Stimulated activated naive CD8-positive, alpha-beta T cell treated with anti-CD3 and anti-CD28 coated beads, Interleukin-15, amount 100 ng/mL, for 72 hours (primary cell): Measurements from ENCODE around the gene EFCAB9.

Experiments
- ATAC-seq: fragments of 150-1000 bp; cut with Tn5 transposase; 2 replicates; pipeline ENCODE4 v1.10.0; 2021; ENCODE audit warnings: mild to moderate bottlenecking, moderate library complexity
- DNase-seq, 2 donors: peaks; one replicate each; pipeline ENCODE4 v3.0.0; 2021 to 2022
- H3K27ac Mint-ChIP-seq, 2 donors: one replicate each; pipeline ENCODE4 v1.8.0; 2022; ENCODE audit warnings: mild to moderate bottlenecking in 2 of 2, mixed read lengths in 2 of 2, moderate library complexity in 2 of 2
- H3K27me3 Mint-ChIP-seq: one replicate; pipeline ENCODE4 v1.8.0; 2022; ENCODE audit warnings: mixed read lengths
- H3K4me1 Mint-ChIP-seq: one replicate; pipeline ENCODE4 v1.8.0; 2022; ENCODE audit warnings: mild to moderate bottlenecking, mixed read lengths
- H3K4me3 Mint-ChIP-seq, 2 donors: one replicate each; pipeline ENCODE4 v1.8.0; 2022; ENCODE audit warnings: mild to moderate bottlenecking in 2 of 2, mixed read lengths in 2 of 2, moderate library complexity in 1 of 2
- H3K9me3 Mint-ChIP-seq, 2 donors: one replicate each; pipeline ENCODE4 v1.8.0; 2022; ENCODE audit warnings: mixed read lengths in 2 of 2

Gene EFCAB9

DNA sequence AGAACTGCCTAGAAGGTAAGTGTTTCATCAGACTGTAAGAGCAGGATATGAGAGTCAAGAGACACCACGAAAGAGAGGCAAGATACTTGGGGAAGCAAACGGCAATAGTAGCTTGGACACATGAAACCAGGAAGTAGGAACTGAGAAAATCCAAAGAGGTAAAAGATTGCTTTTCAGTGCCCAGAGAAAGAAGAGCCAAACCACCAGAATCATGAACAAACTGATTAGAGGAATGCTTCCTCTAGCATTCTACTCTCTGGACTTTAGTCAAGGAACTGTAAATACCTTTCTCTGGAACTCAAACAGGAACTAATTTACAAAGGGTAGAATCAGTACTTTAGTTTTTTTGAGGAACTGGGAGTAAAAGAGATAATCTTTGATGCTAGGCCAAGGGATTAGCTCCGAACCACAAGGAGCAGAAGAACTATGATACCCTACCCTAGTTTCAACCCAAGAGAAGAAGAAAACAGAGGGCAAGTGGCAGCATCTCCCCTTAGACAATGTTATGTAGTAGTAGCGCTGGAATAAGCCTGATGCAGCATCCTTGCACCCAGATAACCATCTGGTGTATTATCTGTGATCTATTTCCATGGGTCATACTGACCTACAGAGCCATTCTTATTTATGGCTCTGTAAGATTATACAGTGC is 41.3 kb downstream of the EFCAB9 start:
- Mint-ChIP-seq H3K4me1 (peaks cover 56% of the 10 kb centered on the region), H3K9me3 (no peaks in the 10 kb centered on the region), H3K4me3 (peak overlapping the region in 1 of 2 donors; percentile 23)

DNA sequence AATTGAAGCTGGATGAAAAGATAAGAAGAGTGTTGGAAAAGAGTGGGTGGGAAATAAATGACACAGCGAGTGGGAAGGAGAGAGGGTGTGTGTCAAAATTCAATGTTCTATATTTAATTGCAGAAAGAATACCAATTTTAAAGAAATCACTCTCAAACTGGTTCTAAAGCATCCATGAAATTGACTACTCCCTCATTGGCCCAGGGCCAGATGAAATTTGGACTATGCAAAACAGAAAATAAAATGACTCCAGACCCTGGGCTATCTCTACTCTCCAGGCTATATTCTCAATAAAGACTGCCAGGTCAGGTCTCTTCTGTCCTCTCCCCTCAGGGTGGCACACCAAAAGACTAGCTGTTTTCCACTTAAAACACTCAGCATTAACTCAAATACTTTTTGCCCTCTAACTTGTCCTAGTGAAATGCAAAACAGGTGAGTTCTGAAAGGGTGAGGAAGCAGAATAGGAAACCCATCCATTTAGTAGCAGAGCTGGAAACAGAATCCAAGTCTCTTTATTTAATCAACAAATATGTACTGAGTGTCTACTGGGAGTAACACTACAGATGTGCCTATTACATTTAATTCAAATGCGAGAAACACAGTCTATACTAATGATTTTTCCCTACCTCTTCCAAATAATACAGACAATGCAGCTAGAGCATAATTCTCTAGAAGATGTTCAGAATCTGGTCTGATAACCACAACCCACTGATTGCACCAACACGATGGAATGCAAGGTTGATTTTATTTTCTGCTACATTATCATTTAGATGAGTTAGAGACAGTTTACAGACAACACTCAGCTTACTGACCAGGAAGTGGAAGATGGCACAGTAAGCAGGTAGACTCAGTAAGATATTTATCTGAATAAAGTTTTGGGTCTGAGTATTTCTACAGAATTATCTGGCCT is 42.1 kb downstream of the EFCAB9 start:
- H3K27ac Mint-ChIP-seq: peak overlapping the region in 1 of 2 donors; percentile 22
- H3K4me1 Mint-ChIP-seq: peaks cover 54% of the 10 kb centered on the region
- ATAC-seq: no peak
- H3K9me3 Mint-ChIP-seq: no peaks in the 10 kb centered on the region
- no peak overlapping the region for H3K4me3 Mint-ChIP-seq
- no peaks in the 10 kb centered on the region for H3K27me3 Mint-ChIP-seq
- no peak for DNase-seq

More for the DNA sequence above, 41.3 kb downstream of the EFCAB9 start:
- ATAC-seq: peak; percentile 63
- Mint-ChIP-seq H3K27ac (no peak overlapping the region), H3K27me3 (no peaks in the 10 kb centered on the region)
- DNase-seq: no peak

DNA sequence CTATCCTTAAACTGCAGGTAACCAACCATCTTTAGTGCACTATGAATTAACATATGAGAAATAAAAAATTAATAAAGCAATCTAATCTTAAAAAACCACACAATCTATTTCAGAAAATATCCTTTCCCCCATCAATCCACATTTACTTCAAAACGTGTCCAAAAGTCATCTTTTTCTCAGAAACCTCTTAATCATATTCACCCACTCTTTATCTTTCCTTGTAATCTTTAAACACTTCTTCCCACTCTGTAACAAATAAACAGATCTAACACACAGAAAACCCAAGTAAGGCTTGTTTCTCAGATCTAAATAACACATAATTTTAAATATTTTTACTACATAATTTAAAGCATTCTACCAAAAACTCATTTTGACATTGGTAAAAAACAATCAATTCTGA is 44.4 kb downstream of the EFCAB9 start:
- no peak for ATAC-seq
- no peak overlapping the region for H3K4me3 Mint-ChIP-seq
- no peaks in the 10 kb centered on the region for H3K27me3 Mint-ChIP-seq
- no peaks in the 10 kb centered on the region for H3K9me3 Mint-ChIP-seq
- no peak for DNase-seq
- H3K27ac Mint-ChIP-seq: no peak overlapping the region
- H3K4me1 Mint-ChIP-seq: peaks cover 58% of the 10 kb centered on the region

DNA sequence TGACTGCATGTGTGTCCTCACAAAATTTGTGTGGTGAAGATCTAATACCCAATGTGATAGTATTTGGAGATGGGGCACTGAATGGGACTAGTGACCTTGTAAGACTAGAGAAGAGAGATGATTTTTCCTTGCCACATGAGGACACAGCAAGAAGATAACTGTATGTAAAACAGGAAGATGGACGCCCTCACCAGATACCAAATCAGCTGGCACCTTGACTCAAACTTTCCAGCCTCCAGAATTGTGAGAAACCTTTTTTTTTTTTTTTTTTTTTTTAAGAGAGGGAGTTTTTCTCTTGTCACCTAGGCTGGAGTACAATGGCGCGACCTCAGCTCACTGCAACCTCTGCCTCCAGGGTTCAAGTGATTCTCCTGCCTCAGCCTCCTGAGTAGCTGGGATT is 49.3 kb downstream of the EFCAB9 start:
- no peak for ATAC-seq
- Mint-ChIP-seq H3K27ac (no peak overlapping the region), H3K9me3 (no peaks in the 10 kb centered on the region)

DNA sequence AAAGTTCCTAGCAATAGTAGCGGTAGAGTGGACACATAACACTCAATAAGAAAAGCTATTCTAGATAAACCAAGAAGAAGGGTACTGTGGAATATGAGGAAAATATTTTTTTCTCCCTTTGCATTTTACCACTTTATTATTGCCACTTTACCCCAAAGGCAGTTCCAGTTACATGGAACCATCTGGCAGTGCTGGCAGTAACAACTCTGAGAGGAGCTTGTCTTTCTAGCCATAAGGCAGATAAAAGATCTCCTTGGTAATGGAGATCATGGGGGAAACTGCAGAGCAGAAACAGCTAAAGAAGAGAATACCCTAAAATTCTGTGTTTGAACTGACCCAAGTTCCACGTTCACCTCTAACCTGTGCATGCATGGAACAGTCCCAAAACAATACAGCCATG is 51.1 kb downstream of the EFCAB9 start:
- ATAC-seq (no peak), DNase-seq (no peak)
- H3K27me3 Mint-ChIP-seq: no peaks in the 10 kb centered on the region
- H3K27ac Mint-ChIP-seq: no peak overlapping the region
- H3K4me3 Mint-ChIP-seq: no peak overlapping the region
- peaks cover 3 to 8% of the 10 kb centered on the region in 2 donors for H3K9me3 Mint-ChIP-seq
- peaks cover 20% of the 10 kb centered on the region for H3K4me1 Mint-ChIP-seq

More for the DNA sequence above, 49.3 kb downstream of the EFCAB9 start:
- no peak for DNase-seq
- H3K27me3 Mint-ChIP-seq: no peaks in the 10 kb centered on the region
- no peak overlapping the region for H3K4me3 Mint-ChIP-seq
- peaks cover 38% of the 10 kb centered on the region for H3K4me1 Mint-ChIP-seq

DNA sequence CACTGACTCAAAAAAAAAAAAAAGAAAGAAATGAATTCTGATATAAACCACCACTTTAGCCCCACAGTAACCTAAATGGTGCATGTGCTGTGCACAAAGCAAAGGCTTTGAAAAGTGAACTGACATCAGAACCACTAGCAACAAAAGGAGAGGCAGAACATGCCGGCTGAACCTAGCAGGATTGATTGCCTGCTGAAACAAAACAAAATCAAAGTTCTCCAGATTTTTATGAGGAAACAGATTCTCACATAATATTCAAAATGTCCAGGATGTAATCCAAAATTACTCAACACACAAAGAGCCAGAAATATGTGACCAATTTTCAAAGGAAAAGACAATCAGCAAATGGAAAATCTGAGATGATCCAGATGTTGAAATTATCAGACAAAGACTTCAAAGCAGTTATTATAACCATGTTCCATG is 51.7 kb downstream of the EFCAB9 start:
- H3K27me3 Mint-ChIP-seq: no peaks in the 10 kb centered on the region
- H3K4me1 Mint-ChIP-seq: peaks cover 20% of the 10 kb centered on the region
- H3K9me3 Mint-ChIP-seq: peaks cover 3 to 8% of the 10 kb centered on the region in 2 donors

DNA sequence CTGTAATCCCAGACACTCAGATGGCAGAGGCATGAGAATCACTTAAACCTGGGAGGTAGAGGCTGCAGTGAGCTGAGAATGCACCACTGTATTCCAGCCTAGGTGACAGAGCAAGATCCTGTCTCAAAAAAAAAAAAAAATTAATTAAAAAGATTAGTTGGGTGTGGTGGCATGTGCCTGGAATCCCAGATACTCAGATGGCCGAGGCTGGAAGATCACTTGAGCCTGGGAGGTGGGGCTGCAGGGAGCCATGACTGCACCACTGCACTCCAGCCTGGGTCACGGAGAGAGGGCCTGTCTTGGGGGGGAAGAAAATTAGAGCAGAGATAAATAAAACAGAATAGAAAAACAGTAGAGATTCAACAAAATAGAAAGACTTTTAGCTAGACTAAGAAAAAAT is 54.7 kb downstream of the EFCAB9 start:
- ATAC-seq: no peak
- DNase-seq: no peak
- Mint-ChIP-seq H3K9me3 (peaks cover 12 to 18% of the 10 kb centered on the region in 2 donors), H3K27me3 (no peaks in the 10 kb centered on the region), H3K4me1 (peaks cover 12% of the 10 kb centered on the region), H3K27ac (no peak overlapping the region), H3K4me3 (no peak overlapping the region)

More for the DNA sequence above, 51.7 kb downstream of the EFCAB9 start:
- Mint-ChIP-seq H3K4me3 (no peak overlapping the region), H3K27ac (no peak overlapping the region)
- DNase-seq (no peak), ATAC-seq (no peak)

DNA sequence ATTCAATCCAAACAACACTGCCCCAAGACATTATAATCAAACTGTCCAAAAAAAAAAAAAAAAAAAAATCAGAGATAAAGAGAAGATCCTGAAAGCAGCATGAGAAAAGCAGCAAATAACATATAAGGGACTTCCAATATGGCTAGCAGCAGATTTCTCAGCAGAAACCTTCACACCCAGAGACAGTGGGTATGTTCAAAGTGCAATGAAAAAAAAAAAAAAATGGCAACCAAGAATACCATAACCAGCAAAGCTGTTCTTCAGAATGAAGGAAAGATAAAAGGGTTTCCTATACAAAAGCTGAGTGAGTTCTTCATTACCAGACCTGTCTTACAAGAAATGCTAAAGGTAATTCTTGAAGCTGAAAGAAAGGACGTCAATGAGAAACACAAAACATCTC is 57.4 kb downstream of the EFCAB9 start:
- ATAC-seq: no peak
- Mint-ChIP-seq H3K4me1 (peaks cover 5% of the 10 kb centered on the region), H3K27me3 (no peaks in the 10 kb centered on the region), H3K9me3 (peaks cover 12 to 28% of the 10 kb centered on the region in 2 donors), H3K27ac (no peak overlapping the region), H3K4me3 (no peak overlapping the region)
- DNase-seq: no peak

DNA sequence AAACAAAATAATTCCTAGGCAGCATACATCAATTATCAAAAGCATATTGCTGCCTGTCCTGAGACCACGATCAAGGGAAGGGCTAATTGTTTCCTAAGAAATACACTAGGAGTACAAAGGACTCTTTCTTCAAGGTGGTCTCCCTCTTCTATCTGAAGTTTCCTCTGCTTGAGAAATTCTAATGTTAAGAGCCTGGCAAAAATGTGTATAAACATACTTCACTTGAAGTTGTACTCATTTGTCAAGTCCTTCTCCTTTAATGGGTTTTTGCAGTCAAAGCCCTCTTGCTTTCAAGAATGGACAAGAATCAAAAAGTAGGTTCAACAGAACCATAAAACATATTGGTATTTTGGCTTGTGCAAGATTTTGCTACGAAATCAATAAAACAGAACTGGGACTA is 58.5 kb downstream of the EFCAB9 start:
- Mint-ChIP-seq H3K4me3 (no peak overlapping the region), H3K9me3 (peaks cover 20 to 35% of the 10 kb centered on the region in 2 donors), H3K27ac (no peak overlapping the region), H3K27me3 (no peaks in the 10 kb centered on the region), H3K4me1 (no peaks in the 10 kb centered on the region)
- ATAC-seq (no peak), DNase-seq (no peak)
